ENCODE measurements around the gene MAU2. TPM values are rescaled to one million over a fixed set of nuclear protein-coding genes. Genes with fewer than 3 reads are reported as not detected.

The MAU2 gene
- total and polyA plus RNA-seq, 2 of the 8 experiments (the other 6 are each of a cell fraction or from before 2014, with no cell fraction given), result 32.0 to 40.8 TPM

- no peak overlapping the region for H2BK120ac ChIP-seq (replicated peaks; ENCODE audit: low read depth, low read length)
- H4K8ac ChIP-seq (ENCODE audit: extremely low read depth, insufficient read depth, low read length), result no peak overlapping the region
- no peak overlapping the region for H2BK20ac ChIP-seq (ENCODE audit: low read length)
- no peak overlapping the region for H3K14ac ChIP-seq (ENCODE audit: insufficient read length)
- ChIA-PET CTCF (ENCODE audit: partially characterized antibody) (interaction anchor here (0.7 to 5.8 kb wide), 20 partner anchors 10 to 194 kb away, joined by 3 to 56 read pairs (median 4); no protein-coding TSS in a partner anchor), POLR2A (ENCODE audit: partially characterized antibody) (interaction anchor here (0.7 to 1.6 kb wide), 9 partner anchors 9 to 157 kb away, joined by 3 to 9 read pairs (median 3); no protein-coding TSS in a partner anchor)
- no peak for FAIRE-seq
- no peak overlapping the region for H2AFZ ChIP-seq (ENCODE audit: low read length)
- H2BK12ac ChIP-seq (ENCODE audit: low read depth, low read length), result no peak overlapping the region
- no peak for DNase-seq (ENCODE audit: low read depth in 1 of 2, low spot score in 2 of 2)
- H3K23me2 ChIP-seq (ENCODE audit: low read depth, low read length), result no peaks in the 10 kb centered on the region
- H3K4me1 ChIP-seq (replicated peaks in 1 of 4; ENCODE audit: control insufficient read depth in 3 of 4, insufficient read depth in 4 of 4, low read length in 3 of 4), result no peaks in the 10 kb centered on the region; a peak in 1 of 7 replicates
- H2BK5ac ChIP-seq (ENCODE audit: low read depth, low read length), result no peak overlapping the region
- no peak overlapping the region for H4K91ac ChIP-seq (replicated peaks; ENCODE audit: insufficient read length, low read length)
- H3K9ac ChIP-seq (replicated peaks in 1 of 4; ENCODE audit: extremely low read depth in 1 of 4, low read depth in 3 of 4, low read length in 3 of 4), result no peak overlapping the region
- no peak overlapping the region for H3K4me3 ChIP-seq (ENCODE audit: extremely low read depth in 1 of 4, insufficient read depth in 2 of 4, low read depth in 3 of 4, low read length in 4 of 4)
- H3K79me2 ChIP-seq (ENCODE audit: control insufficient read depth in 1 of 2, insufficient read depth in 2 of 2, low read length in 2 of 2), result no peaks in the 10 kb centered on the region
- H3K27me3 ChIP-seq (replicated peaks in 1 of 4; ENCODE audit: control insufficient read depth in 3 of 4, extremely low read depth in 1 of 4, insufficient read depth in 3 of 4, low read length in 3 of 4), result no peaks in the 10 kb centered on the region
- H3K27ac ChIP-seq (ENCODE audit: low read depth, low read length), result no peak overlapping the region
- no peak overlapping the region for H3K4ac ChIP-seq (replicated peaks; ENCODE audit: insufficient read length, low read depth, low read length)
- TF ChIP-seq POLR2A (IDR thresholded peaks at IDR 0.05; ENCODE audit: control extremely low read depth in 1 of 2, low read depth in 2 of 2, low read length in 2 of 2), result no peak
- no peak for TF ChIP-seq NRF1 (IDR thresholded peaks at IDR 0.05; ENCODE audit: low read depth, low read length)
- no peak for TF ChIP-seq RBBP5 (IDR thresholded peaks at IDR 0.05; ENCODE audit: borderline replicate concordance, low read depth, low read length)
- no peak for TF ChIP-seq SRF (IDR thresholded peaks at IDR 0.05; ENCODE audit: low read depth, low read length)
- TF ChIP-seq TBP (IDR thresholded peaks at IDR 0.05; ENCODE audit: low read depth, low read length), result no peak
- no peak for TF ChIP-seq E2F6 (IDR thresholded peaks at IDR 0.05)
- no peak for TF ChIP-seq BCL11A (IDR thresholded peaks at IDR 0.05; ENCODE audit: low read depth in 2 of 2, low read length in 2 of 2)
- no peak for TF ChIP-seq RNF2 (IDR thresholded peaks at IDR 0.05; ENCODE audit: borderline replicate concordance, low read depth, low read length, missing control alignments, poor library complexity, severe bottlenecking)
- no peak for TF ChIP-seq SP4 (IDR thresholded peaks at IDR 0.05; ENCODE audit: low read length)
- no peak for TF ChIP-seq SP2 (IDR thresholded peaks at IDR 0.05; ENCODE audit: low read length)
- no peak overlapping the region for H3K4me2 ChIP-seq (ENCODE audit: insufficient read depth in 1 of 2, low read depth in 2 of 2, low read length in 2 of 2)
- no peaks in the 10 kb centered on the region for H3K9me3 ChIP-seq (ENCODE audit: insufficient read depth in 2 of 2, low read depth in 1 of 2, low read length in 1 of 2)
- H4K5ac ChIP-seq (ENCODE audit: insufficient read length, low read depth, low read length), result no peak overlapping the region
- no peak overlapping the region for H2BK15ac ChIP-seq (ENCODE audit: low read length)
- H2AK5ac ChIP-seq (ENCODE audit: low read depth, low read length), result no peak overlapping the region
- H3K18ac ChIP-seq (ENCODE audit: extremely low read depth, low read length), result no peak overlapping the region
- WGBS, 2 experiments (ENCODE audit: extremely low coverage in 1 of 2, insufficient coverage in 1 of 2, insufficient read length in 1 of 2, insufficient replicate concordance in 2 of 2, low coverage in 1 of 2, low lambda C conversion rate in 2 of 2, missing lambda C conversion rate in 1 of 2), result 68% methylated on average over 7 of the region's 7 CpGs; no CpG with 5 or more reads in 1 of the 2 experiments
- H3K79me1 ChIP-seq (ENCODE audit: low read depth, low read length), result no peaks in the 10 kb centered on the region; the same call in 1 of the 2 replicates
- no peak overlapping the region for H3K56ac ChIP-seq (replicated peaks; ENCODE audit: insufficient read length, low read depth, low read length)
- H3K36me3 ChIP-seq (ENCODE audit: control insufficient read depth in 2 of 4, insufficient read depth in 4 of 4, low read length in 3 of 4), result peaks cover 29 to 55% (median 42%) of the 10 kb centered on the region in 4 experiments
- no peak overlapping the region for H3K23ac ChIP-seq (ENCODE audit: insufficient read length)
- peaks cover 6 to 18% of the 10 kb centered on the region in 2 experiments for H4K20me1 ChIP-seq (replicated peaks in 1 of 2; ENCODE audit: control insufficient read depth in 1 of 2, insufficient read depth in 2 of 2, low read length in 2 of 2)
Measured at GRCh38 chr19:19343016-19343362, 22.4 kb downstream of the MAU2 start.
